Small intestine (tissue), 7 donors: ENCODE measurements around the gene TXNRD2. TPM values are rescaled to one million over a fixed set of nuclear protein-coding genes. Genes with fewer than 3 reads are reported as not detected.

Experiments
- DNase-seq, 2 donors: peaks; one replicate each; pipeline versions ENCODE4 v3.0.0 to v3.0.0-alpha.2; 2013
- FAIRE-seq: peaks from 2 replicates; lab custom pipeline; 2012; peaks lifted over from hg19 to GRCh38; lab: Jason Lieb, UNC
- H3K27ac ChIP-seq, 3 donors: one replicate each; pipeline ENCODE4 v1.5.1; 2013; ENCODE audit warnings: low read length in 2 of 3, mild to moderate bottlenecking in 2 of 3, control low read depth in 1 of 3, inconsistent platforms in 1 of 3, low read depth in 1 of 3, moderate library complexity in 1 of 3
- H3K27me3 ChIP-seq, 3 donors: one replicate each; pipeline ENCODE4 v1.6.1; 2013; ENCODE audit warnings: low read length in 3 of 3, inconsistent platforms in 1 of 3; ENCODE audit not compliant: control insufficient read depth in 3 of 3, insufficient read depth in 3 of 3
- H3K36me3 ChIP-seq, 3 donors: one replicate each; pipeline ENCODE4 v1.6.1; 2013; ENCODE audit warnings: low read length in 3 of 3, inconsistent platforms in 1 of 3, low read depth in 1 of 3, mild to moderate bottlenecking in 1 of 3, moderate library complexity in 1 of 3; ENCODE audit not compliant: control insufficient read depth in 3 of 3, insufficient read depth in 2 of 3
- H3K4me1 ChIP-seq, 3 donors: one replicate each; pipeline ENCODE4 v1.6.1; 2013; ENCODE audit warnings: low read length in 2 of 3, inconsistent platforms in 1 of 3, low read depth in 1 of 3, mild to moderate bottlenecking in 1 of 3, moderate library complexity in 1 of 3; ENCODE audit not compliant: control insufficient read depth in 3 of 3, insufficient read depth in 2 of 3
- H3K4me3 ChIP-seq, 3 donors: one replicate each; pipeline ENCODE4 v1.5.1; 2013; ENCODE audit warnings: low read length in 3 of 3, control low read depth in 1 of 3, inconsistent platforms in 1 of 3, low read depth in 1 of 3, mild to moderate bottlenecking in 1 of 3, moderate library complexity in 1 of 3
- H3K9me3 ChIP-seq, 2 donors: one replicate each; pipeline ENCODE4 v1.6.1; 2013; ENCODE audit warnings: low read depth in 1 of 2, low read length in 1 of 2; ENCODE audit not compliant: control insufficient read depth in 2 of 2, insufficient read depth in 1 of 2
- WGBS, 3 donors: extraction: QIAGEN DNeasy Blood & Tissue Kit; methylation state at CpG; one replicate each; pipeline ENCODE4 v1.1.7; 2013; 5-methylcytosine and 5-hydroxymethylcytosine counted together
- polyA plus RNA-seq, 4 donors: library from polyadenylated mRNA; stranded (reverse) in 3 of 4; unstranded in 1 of 4; fragments of 200-250 nt in 3 of 4; fragments of 120-200 nt in 1 of 4; gene quantifications; one replicate each; pipeline versions ENCODE4 v1.2.1 to v1.2.3, GENCODE V29; 2013
- donor health status: healthy with polysubstance abuse.
- donor health status: control.
- donor health status: control.
- donor health status: Bipolar disorder and iron deficiency.
- donor health status: healthy.

Gene TXNRD2
- polyA plus RNA-seq, 4 donors, result 16.8 to 43.8 (median 29.5) TPM

DNA sequence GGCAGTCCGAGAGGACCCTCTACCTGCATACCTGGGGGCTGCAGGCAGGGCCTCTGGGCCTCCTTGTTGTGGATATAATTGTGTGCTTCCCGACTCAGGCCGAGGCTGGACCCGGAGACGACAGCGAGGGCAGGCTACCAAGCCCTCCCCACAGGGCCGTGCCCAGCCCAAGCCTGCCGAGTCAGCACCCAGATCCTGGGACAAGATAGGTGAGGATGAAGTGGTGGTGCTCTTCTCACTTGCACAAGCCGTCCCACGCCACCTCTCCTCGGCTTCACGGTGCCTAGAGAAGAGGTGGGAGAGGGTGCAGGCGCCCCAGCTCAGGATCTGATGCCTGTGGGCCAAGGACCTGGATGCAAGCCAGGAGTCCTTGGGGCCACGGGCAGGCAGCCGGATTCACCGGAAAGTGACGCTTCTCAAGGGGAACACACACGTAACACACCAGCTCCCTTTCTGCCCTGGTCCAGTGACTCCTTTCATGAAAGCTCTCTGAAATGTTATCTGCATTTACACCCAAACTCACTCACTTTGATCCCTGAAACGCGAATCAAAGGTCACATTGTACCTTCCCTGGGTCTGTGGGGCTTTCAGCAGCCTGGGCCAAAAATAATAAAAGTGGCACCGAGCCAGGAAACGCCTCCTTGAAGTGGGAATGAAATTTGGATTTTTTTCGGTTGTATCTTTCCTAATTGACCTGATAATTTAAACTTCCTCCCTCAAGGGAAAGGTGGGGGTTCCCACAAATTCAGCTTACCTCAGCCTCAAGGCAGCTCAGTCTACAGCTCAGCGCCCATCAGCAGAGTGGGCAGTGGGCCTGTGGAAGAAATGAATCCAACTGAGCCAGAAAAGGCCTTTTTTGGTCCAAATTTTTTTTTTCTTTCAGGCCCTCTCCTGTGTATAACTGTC lies 85.9 kb downstream of the TXNRD2 start:
- H3K27me3 ChIP-seq, result no peaks in the 10 kb centered on the region
- peaks cover 0 to 30% (median 10%) of the 10 kb centered on the region in 3 donors for H3K4me1 ChIP-seq
- peaks cover 4 to 28% (median 4%) of the 10 kb centered on the region in 3 donors for H3K36me3 ChIP-seq
- FAIRE-seq (no peak), DNase-seq (peak; percentile 58 to 73)
- WGBS, 3 donors, result 3 to 5% (median 4%) methylated on average over 23 to 24 of the region's 24 CpGs
- H3K27ac ChIP-seq, result peak overlapping the region; percentile 73 to 93 (median 89)
- peak overlapping the region; percentile 64 to 94 (median 90) for H3K4me3 ChIP-seq
- H3K9me3 ChIP-seq, result no peaks in the 10 kb centered on the region

DNA sequence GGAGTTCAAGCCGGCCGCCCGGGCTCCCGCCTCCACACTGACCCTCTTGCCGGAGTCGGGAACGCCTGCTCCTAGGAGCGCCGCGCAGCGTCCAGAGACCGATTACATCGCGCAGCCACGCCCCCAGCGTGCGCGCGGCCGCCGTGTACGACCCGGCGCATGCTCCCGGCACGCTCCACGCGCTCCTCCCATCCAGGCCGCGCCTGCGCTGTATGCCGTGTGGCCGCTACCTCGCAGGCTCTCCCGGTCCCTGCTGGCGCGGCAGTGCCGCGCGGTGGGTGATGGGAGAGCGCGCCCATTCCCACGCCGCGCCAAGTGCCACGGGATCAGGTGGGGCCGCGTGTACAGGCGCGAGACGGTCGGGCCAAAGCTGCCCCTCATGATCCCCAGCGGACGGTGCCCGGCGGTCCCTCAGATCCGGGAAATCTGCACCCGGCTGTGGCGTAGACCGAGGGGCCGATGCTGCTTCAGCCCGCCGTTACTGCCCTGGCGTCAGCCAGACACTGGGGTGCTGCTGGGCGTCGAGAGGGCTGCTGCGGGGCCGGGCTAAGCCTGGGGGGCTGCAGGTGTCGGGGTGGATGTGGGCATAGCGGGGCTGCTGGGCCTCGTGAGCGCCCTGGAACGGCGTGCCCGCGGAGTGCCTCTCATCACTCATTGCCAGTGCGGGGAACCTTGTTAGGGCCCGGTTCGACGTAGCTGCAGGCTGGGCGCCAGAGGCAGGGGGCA lies 86.7 kb downstream of the TXNRD2 start, which contains the start of the genes GNB1L and RTL10:
Gene GNB1L (minus strand): TSS at position 97 of the 726 bp plus-strand sequence. CDS start 33,519 bp downstream, outside the sequence.
Gene RTL10 (minus strand): TSS at position 97 of the 726 bp plus-strand sequence. CDS start 2,613 bp downstream, outside the sequence.
- H3K36me3 ChIP-seq, result peaks cover 4 to 30% (median 4%) of the 10 kb centered on the region in 3 donors
- FAIRE-seq (no peak), DNase-seq (peak; percentile 96 to 100)
- H3K27ac ChIP-seq, result peak within 1 kb of the TSS; percentile 89 to 94 (median 93)
- H3K4me3 ChIP-seq, result peak within 1 kb of the TSS; percentile 70 to 94 (median 90)
- no peaks in the 10 kb centered on the region for H3K9me3 ChIP-seq
- H3K27me3 ChIP-seq, result no peaks in the 10 kb centered on the region
- H3K4me1 ChIP-seq, result peaks cover 0 to 36% (median 10%) of the 10 kb centered on the region in 3 donors
- WGBS, 3 donors, result 0 to 1% (median 0%) methylated on average over 68 to 81 of the region's 81 CpGs

DNA sequence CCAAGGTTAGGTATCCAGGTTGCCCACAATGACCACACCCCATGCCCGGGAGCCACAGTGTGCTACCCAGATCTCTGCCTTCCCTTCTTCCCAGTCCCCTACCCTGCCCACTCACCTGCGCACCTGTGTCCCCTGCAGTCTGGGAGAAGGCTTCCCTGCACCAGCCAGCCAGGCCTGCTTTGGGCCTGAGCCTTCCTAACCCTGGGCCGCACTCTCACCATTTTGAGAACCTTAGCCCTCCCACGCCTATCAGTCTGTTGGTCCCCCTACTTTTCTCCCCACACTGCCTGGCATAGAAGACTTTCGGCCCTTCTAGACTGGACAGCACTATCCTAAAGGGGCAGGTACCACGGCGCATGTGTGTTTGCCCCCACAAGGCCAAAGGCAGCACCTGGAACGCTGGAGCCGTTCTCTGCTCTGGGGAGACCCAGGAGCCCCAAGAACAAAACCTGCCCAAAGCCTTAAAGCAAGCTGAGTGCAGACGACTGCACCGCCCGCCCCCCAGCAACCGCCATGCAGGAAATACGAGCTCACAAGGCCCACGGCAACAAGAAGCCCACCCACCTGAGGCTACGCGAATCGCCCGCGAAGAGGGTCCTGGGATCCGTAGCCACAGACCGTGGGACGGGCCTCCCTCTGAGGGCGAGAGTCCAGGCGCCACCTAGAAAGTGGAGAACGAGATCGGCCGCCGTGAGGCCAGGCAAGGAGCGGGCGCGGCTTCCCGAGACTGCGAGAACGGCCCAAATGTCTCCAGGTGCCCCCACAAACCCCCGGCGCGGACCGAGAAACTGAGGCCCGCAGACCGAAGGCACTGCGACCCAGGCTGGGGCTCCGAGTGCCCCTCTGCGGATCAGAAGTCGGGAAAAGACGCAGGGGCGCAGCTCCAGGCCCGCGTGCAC lies 87.5 kb downstream of the TXNRD2 start:
- H3K36me3 ChIP-seq, result peaks cover 4 to 33% (median 4%) of the 10 kb centered on the region in 3 donors
- H3K4me3 ChIP-seq, result peak overlapping the region; percentile 70 to 90 (median 88)
- WGBS, 3 donors, result 1% methylated on average over 38 to 49 of the region's 49 CpGs
- H3K27me3 ChIP-seq, result no peaks in the 10 kb centered on the region
- DNase-seq (peak; percentile 22 to 57), FAIRE-seq (no peak)
- no peaks in the 10 kb centered on the region for H3K9me3 ChIP-seq
- H3K4me1 ChIP-seq, result peaks cover 0 to 43% (median 10%) of the 10 kb centered on the region in 3 donors
- H3K27ac ChIP-seq, result peak overlapping the region; percentile 68 to 94 (median 89)

DNA sequence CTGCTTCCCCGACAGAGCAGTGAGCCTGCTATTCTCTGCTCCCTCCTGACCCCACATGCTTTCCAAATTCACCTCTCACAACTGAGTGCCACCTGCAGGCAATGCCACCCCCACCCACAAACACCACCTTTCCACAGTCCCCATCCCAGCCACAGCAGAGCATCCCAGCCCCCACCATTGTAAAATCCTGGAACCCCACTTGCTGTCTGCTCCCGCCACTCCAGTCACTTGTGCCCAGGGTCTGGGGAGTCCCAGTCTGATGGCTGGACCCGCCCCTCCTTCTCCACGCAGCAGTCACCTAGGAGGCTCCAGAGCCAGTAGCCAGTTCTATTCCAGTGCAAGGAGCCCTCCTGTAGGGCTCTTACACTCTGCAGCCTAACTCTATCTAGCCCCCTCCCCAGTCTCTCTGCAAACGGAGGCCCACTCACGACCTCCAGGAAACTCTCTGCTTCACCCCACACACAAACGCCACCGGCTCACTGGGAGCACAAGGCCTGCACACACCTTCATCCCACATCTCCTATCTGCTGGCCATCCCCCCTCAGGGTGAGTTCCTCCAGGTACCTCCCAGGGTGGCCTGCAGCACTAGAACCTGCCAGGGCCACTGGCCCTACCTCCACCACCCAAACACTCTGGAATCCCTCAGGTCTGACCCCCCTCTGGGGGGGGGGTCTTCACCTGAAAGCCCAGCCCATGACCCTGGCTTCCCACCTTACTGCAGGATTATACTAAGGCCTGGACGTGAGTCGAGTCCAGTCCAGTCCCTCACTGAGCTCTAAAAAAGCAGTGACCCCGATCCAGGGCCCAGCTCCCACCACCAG lies 88.3 kb downstream of the TXNRD2 start:
- no peak for FAIRE-seq
- Histone ChIP-seq H3K36me3 (peaks cover 4 to 39% (median 4%) of the 10 kb centered on the region in 3 donors), H3K9me3 (no peaks in the 10 kb centered on the region), H3K27me3 (no peaks in the 10 kb centered on the region), H3K27ac (peak overlapping the region in 1 of 3 donors; percentile 68), H3K4me1 (peaks cover 0 to 51% (median 10%) of the 10 kb centered on the region in 3 donors), H3K4me3 (peak overlapping the region in 2 of 3 donors; percentile 88 to 90)
- 13 to 38% (median 21%) methylated on average over 11 of the region's 11 CpGs for WGBS, 3 donors
- DNase-seq, result no peak

DNA sequence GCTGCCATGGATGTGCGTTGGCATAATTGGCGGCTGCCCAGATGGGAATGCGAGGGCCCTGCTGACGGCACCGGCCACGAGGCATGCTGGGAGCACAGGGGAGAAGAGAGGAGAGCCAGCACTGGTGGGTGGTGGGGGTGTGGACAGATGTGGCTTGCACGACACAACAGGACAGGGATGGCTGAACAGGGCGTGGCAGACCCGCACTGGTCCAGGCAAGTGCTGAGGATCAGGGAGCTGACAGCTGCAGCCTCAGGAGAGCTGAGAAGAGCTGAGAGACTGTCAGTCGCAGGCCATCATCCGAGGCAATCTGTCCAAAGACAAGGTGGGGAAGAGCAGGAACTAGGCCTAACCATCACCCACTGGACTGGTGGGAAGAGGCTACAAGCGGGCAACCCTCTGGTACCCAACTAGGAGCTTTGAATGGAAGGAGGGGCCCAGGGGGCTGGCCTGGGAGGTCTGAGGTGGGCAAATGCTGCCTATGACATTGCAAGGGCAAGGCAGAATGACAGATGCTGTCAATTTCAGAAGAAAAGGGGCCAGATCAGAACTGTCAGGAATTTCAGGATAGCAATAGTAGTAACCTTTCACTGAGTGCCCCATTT lies 89.3 kb downstream of the TXNRD2 start:
- Histone ChIP-seq H3K36me3 (peaks cover 4 to 43% (median 4%) of the 10 kb centered on the region in 3 donors), H3K4me1 (peaks cover 0 to 53% (median 10%) of the 10 kb centered on the region in 3 donors), H3K9me3 (no peaks in the 10 kb centered on the region), H3K27me3 (no peaks in the 10 kb centered on the region), H3K27ac (no peak overlapping the region), H3K4me3 (peak overlapping the region in 1 of 3 donors; percentile 90)
- no peak for DNase-seq
- WGBS, 3 donors, result 84 to 89% (median 85%) methylated on average over 12 of the region's 12 CpGs
- no peak for FAIRE-seq

DNA sequence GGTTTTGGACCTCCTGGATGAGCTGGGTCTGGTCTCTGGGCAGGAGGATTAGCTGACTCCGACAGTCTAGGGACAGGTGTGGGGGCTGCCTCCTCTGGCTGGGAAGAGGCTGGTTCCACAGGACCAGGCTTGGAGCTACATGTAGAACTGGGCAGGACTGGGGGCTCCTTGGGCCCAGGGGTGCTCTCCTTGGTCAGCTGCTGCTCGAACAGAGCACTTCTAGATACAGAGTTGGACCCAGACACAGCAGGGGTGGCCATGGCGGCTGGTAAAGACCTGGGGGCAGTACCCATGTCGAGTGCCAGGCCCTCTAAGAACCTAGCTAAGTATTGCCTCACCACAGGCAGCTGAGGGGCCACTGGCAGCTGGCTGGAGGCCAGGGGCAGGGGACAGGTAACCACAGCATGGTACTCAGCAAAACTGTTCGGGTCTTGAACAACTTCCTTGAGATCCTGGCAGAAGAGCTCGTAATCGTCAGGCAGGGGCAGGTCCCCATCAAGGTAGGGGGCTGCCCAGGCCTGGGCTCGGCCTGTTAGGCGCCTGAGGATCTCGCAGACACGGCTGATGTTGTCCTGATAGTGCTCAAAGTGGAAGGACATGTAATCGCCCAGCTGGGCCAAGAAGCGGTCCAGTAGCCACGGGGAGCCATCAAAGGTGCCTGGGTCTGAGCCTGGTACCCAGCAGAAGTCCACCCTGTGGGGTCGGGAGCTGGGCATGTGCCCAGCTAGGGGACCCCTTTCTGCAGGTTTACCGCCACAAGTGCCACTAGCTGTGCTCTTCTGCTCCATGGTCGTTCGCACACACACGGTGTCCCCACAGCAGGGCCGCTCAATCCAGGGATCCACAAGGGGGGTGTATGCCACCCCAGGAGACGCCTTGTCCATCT lies 90.1 kb downstream of the TXNRD2 start:
- H3K27me3 ChIP-seq, result no peaks in the 10 kb centered on the region
- WGBS, 3 donors, result 87 to 93% (median 88%) methylated on average over 21 of the region's 21 CpGs
- DNase-seq (no peak), FAIRE-seq (no peak)
- H3K4me1 ChIP-seq, result peaks cover 0 to 53% (median 10%) of the 10 kb centered on the region in 3 donors
- H3K36me3 ChIP-seq, result peaks cover 4 to 50% (median 4%) of the 10 kb centered on the region in 3 donors
- peak overlapping the region in 1 of 3 donors; percentile 15 for H3K27ac ChIP-seq
- H3K4me3 ChIP-seq, result no peak overlapping the region
- peaks cover 0 to 7% of the 10 kb centered on the region in 2 donors for H3K9me3 ChIP-seq
